SK-N-SH treated with all-trans-retinoic acid at 6 μM for 48 hours (cell line): ENCODE results near the gene KLF11.

Source experiments
- CSDC2 ChIP-seq: fragments of 250-450 bp; sonication (Bioruptor Pico); IDR thresholded peaks from 2 replicates; pipeline ENCODE4 v1.5.0; 2020; ENCODE audit warnings: mild to moderate bottlenecking, moderate library complexity
- SNAI2 ChIP-seq: fragments of 250-450 bp; sonication (Bioruptor Pico); IDR thresholded peaks from 2 replicates; pipeline ENCODE4 v1.5.0; 2020; ENCODE audit warnings: mild to moderate bottlenecking, moderate library complexity
- ZFP30 ChIP-seq: fragments of 450-650 bp; formaldehyde crosslinking; IDR thresholded peaks from 2 replicates; pipeline ENCODE4 v1.5.0; 2022; ENCODE audit warnings: mild to moderate bottlenecking, moderate library complexity

- TF ChIP-seq CSDC2 (CRISPR knock-in tag) (no peak), SNAI2 (CRISPR knock-in tag) (no peak), ZFP30 (no peak)
Observed at GRCh38 chr2:10032746-10033105, 10.6 kb upstream of the KLF11 start.
